Heart left ventricle (tissue), 13 donors: ENCODE data around the gene DDO.

ENCODE experiments used
- CTCF ChIP-seq, 12 donors: fragments of 200-600 bp; sonication (generic) in 4 of 12; IDR thresholded peaks; one replicate each; pipeline versions ENCODE4 v1.5.0 to v1.8.0; 2018 to 2022; ENCODE audit warnings: antibody characterized with exemption in 12 of 12, mild to moderate bottlenecking in 5 of 12
- POLR2A ChIP-seq, 2 donors: fragments of 450-650 bp; IDR thresholded peaks; one replicate each; pipeline ENCODE4 v1.6.1; 2017; ENCODE audit warnings: antibody characterized with exemption in 2 of 2, mild to moderate bottlenecking in 2 of 2, moderate library complexity in 2 of 2
- donor health status: ischemic (EF 13 %, LVEDD 7.1; RV severe dilation, severe dysfunction).
- donor health status: DM: no; HTN: yes; CAD: no.
- donor health status: DM: no; HTN: no; CAD: no.
- donor health status: ischemic (EF 25% LVEDD 6.9; RV normal size, moderate dysfunction).
- donor health status: ischemic (EF 25% LVEDD 5.7; RV mildly dilated, moderate dysfunction).
- donor health status: ischemic (EF 35%, LVEDD 5.7; RV mildly dilated, moderate dysfunction).
- donor health status: nonischemic (EF 11% LVEDD 7.7; RV severe dilation, severe dysfunction).
- donor health status: DM: yes; HTN: yes; CAD: no.
- donor health status: PGD.
- donor health status: ischemic (EF 29% LVEDD 5.4; RV normal size, mild dysfunction).
- donor health status: nonischemic (EF 23%, LVEDD 6.1; RV moderate dilation, normal function).

GRCh38 chr6:110357664-110358552 lies 57.5 kb downstream of the DDO start, which contains the start of gene METTL24:
- TF ChIP-seq CTCF (IDR thresholded peaks at IDR 0.05) (peak in 1 of 12 donors; percentile 2), POLR2A (IDR thresholded peaks at IDR 0.05) (no peak)
